ENCODE data around the gene SERPINB6. TPM values are rescaled to one million over a fixed set of nuclear protein-coding genes. Genes with fewer than 3 reads are reported as not detected.
"Not testable (repeated sequence)": the region's sequence is repeated elsewhere in the genome, so short reads cannot be mapped to it uniquely, and the experiment has no call there.

Gene SERPINB6
- total RNA-seq, 1 experiment from 2014 or later = 63.8 TPM

DNA sequence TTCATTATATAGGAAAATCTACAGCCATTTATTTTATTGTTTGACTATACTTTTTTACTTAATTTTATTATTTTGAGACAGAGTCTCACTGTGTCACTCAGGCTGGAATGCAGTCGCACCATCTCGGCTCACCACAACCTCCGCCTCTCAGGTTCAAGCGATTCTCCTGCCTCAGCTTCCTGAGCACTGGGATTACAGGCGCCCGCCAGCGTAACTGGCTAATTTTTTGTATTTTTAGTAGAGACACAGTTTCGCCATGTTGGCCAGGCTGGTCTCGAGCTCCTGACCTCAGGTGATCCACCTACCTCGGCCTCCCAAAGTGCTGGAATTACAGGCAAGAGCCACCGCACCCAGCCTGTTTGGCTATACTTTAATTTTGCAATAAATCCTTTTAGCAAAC lies 38.5 kb downstream of the SERPINB6 start:
- in situ Hi-C loops (cut with HindIII; ENCODE audit: low pct_unique_long_range_greater_than_20kb, low sequenced_read_pairs) = not testable (repeated sequence)

DNA sequence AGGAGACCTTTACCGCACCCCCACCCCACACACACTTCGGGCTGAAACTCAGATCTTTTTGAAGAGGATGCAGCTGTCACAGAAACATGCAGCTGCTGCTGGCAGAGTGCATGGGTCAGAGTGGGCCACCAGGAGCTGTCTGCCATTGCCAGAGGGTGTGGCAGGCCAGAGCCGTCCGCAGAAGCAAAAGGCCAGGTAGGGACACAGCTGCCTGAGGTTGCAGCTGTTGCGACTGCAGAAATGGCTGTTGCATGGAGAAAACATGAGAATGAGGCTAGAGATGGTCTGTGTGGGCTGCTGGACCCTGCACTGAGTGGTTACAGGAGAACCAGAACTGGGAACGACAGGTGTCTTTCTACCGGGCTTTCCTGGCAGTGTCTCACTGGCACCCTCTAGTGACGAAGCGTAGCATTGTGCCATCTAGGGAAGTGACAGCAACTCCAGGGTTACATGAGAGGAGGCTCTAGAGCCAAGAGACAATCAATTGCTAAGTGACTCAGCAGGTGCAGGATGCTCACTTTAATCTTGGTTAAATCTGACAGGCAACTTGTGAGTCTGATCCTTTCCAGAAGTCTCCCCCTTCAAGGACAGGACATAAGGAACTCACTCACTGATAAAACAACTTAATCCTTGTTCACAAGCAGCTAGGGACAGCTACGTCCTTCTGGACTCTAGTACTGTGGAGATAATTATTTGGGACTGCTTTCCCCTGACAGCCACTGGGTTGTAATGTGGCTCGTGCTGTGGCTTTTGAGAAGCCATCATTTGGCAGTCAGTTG lies 39.2 kb downstream of the SERPINB6 start:
- in situ Hi-C loops (cut with HindIII; ENCODE audit: low pct_unique_long_range_greater_than_20kb, low sequenced_read_pairs) = no loop called here
- DNase-seq (ENCODE audit: low read depth, low spot score) = peak; percentile 92

More for the DNA sequence above, 38.5 kb downstream of the SERPINB6 start:
- not testable (repeated sequence) for DNase-seq (ENCODE audit: low read depth, low spot score)

DNA sequence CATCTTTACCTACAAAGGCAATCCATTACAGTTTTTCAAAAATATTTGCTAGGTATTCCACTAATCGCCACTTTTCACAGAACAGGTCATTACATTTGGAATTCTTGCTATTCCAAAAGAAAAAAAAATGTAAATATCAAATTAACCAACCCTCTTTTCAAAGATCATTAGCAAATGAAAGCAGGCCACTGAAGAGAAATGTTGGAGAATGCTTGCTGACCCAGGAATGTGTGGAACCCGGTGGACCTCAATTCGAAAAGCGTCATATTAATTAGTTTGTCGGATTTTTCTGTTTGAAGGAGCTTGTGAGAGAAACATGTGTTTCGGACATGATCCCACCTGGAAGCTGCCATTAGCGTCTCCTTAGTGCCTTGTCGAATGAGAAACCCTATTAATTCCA lies 40.3 kb downstream of the SERPINB6 start:
- in situ Hi-C loops (cut with HindIII; ENCODE audit: low pct_unique_long_range_greater_than_20kb, low sequenced_read_pairs) = no loop called here

DNA sequence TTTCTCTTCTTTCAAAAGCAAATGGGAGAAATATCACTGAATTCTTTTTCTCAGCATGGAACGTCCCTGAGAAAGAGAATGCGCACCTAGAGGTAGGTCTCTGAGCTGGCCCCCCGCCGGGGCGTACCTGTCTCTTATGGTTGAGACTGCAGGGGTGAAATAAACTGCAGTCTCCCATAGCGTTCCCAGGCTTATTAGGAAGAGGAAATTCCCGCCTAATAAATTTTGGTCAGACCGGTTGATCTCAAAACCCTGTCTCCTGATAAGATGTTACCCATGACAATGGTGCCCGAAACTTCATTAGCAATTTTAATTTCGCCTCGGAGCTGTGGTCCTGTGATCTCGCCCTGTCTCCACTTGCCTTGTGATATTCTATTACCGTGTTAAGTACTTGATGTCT lies 43.4 kb downstream of the SERPINB6 start:
- DNase-seq (ENCODE audit: low read depth, low spot score); in situ Hi-C loops (cut with HindIII; ENCODE audit: low pct_unique_long_range_greater_than_20kb, low sequenced_read_pairs): not testable (repeated sequence)

More for the DNA sequence above, 40.3 kb downstream of the SERPINB6 start:
- DNase-seq (ENCODE audit: low read depth, low spot score) = no peak

DNA sequence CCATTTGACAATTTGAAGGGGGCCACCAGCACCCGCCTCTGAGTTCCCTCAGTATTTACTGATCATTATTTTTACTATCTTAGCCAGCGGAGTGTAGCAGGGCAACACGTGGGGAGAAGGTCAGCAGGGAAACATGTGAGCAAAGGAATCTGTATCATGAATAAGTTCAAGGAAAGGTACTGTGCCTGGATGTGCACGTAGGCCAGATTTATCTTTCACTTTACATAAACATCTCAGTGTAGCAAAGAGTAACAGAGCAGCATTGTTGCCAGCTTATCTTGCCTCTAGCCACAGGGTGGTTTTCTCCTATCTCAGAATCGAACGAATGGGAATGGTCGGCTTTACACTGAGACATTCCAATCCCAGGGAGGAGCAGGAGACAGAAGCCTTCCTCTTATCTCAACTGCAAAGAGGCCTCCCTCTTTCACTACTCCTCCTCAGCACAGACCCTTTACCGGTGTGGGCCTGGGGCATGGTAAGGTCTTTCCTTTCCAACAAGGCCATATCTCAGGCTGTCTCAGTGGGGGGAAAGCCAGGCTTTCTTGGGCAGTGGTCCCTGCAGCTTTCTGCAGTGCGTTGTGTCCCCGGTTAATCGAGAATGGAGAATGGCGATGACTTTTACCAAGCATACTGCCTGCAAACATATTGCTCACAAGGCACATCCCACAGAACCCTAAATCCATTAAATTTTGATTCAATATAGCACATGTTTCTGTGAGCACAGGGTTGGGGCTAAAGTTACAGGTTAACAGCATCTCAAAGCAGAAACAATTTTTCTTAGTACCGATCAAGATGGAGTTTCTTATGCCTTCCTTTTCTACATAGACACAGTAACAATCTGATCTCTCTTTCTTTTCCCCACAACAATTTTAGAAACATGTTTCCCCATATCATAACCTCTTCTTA lies 45.3 kb downstream of the SERPINB6 start:
- in situ Hi-C loops (cut with HindIII; ENCODE audit: low pct_unique_long_range_greater_than_20kb, low sequenced_read_pairs) = not testable (repeated sequence)
- peak; percentile 95 for DNase-seq (ENCODE audit: low read depth, low spot score)

DNA sequence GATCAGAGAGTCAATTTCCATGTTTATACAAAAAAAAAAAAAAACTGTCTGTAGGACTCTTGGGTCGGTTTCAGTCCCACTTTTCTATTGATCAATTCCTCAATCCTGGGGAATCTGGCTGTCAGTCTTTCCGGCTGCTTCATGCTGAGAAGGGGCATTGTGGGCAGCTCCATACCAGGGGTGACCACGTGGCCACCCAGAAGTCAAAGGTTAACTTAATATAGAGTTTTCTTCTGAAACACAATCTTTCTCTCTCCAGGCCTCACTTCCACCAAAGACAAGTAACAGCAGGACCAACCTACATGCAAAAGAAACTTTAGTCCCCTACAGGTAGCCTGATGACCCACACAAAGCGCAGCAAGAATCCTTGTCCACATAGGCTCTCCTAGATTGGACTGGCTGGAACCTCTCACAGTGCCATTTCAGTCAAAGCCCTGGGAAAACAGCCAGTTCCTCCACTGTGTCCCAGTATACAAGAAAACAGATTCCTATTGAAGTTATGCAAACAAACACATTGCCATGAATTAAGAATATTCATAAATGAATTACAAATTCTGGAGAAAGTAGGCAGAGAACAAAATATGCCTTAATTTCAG lies 49.7 kb downstream of the SERPINB6 start:
- in situ Hi-C loops (cut with HindIII; ENCODE audit: low pct_unique_long_range_greater_than_20kb, low sequenced_read_pairs) = no loop called here
- DNase-seq (ENCODE audit: low read depth, low spot score) = no peak

DNA sequence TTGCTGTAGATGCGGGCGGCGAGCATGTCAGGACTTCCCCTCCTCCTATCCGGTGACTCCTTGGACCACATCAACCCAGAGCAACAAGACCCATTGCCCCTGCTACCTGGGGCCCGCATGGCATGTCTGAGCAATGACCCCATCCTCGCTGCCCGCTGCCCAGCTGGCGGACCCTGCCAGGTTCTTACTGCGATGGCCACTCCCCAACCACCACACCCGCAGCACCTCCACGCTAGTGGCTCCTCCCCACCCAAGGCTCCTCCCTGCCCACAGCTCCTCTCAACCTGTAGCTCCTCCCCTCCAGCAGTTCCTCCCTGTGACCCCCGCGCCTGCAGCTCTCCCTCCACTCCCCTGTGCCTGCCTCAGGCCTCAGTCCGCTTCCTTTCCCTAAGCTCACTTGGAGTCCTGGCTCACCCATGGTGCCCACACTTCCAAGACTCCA lies 50.7 kb downstream of the SERPINB6 start:
- in situ Hi-C loops (cut with HindIII; ENCODE audit: low pct_unique_long_range_greater_than_20kb, low sequenced_read_pairs) = no loop called here
- no peak for DNase-seq (ENCODE audit: low read depth, low spot score)

DNA sequence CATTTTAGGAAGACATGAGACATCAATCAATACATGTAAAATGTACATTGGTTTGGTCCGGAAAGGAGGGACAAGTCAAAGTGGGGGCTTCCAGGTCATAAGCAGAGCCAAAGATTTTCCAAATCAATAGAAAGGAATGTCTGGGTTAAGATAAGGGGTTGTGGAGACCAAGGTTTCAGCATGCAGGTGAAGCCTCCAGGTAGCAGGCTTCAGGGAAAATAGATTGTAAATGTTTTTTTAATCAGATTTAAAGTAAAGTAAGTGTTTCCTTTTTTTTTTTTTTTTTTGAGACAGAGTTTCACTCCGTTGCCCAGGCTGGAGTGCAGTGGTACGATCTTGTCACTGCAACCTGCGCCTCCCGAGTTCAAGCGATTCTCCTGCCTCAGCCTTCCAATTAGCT lies 51.5 kb downstream of the SERPINB6 start:
- DNase-seq (ENCODE audit: low read depth, low spot score) = no peak
- in situ Hi-C loops (cut with HindIII; ENCODE audit: low pct_unique_long_range_greater_than_20kb, low sequenced_read_pairs) = no loop called here

DNA sequence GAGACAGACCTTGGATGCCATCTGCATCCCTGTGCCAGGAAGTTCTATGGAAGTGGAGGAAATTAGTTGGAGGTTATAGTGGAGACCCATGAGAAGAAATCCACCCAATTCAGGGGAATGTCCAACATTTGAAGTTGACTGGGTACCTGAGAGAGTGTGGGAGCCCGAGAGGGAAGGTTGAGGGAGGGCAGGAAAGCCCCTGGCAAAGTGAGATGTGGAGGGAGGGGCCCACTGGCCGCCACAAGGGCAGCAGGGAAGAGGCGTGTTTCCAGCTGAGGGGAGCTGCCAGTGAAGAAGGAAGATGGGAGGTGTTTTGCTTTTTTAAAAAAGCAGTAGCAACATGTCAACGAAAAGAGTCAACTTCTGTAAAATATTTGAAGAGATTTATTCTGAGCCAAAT lies 52.0 kb downstream of the SERPINB6 start:
- in situ Hi-C loops (cut with HindIII; ENCODE audit: low pct_unique_long_range_greater_than_20kb, low sequenced_read_pairs) = no loop called here
- no peak for DNase-seq (ENCODE audit: low read depth, low spot score)

DNA sequence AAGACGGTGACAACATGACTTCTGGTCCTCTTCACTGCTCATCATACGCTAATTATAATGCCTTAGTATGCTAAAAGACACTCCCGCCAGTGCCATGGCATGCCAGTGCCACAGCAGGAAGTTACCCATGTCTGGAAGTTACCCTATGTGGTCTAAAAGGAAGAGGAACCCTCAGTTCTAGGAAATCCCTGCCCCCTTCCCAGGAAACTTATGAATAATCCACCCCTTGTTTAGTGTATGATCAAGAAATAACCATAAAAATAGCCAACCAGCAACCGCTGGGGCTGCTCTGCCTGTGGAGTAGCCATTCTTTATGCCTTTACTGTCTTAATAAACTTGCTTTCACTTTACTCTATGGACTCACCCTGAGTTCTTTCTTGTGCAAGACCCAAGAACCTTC lies 52.4 kb downstream of the SERPINB6 start:
- DNase-seq (ENCODE audit: low read depth, low spot score) = no peak
- in situ Hi-C loops (cut with HindIII; ENCODE audit: low pct_unique_long_range_greater_than_20kb, low sequenced_read_pairs) = no loop called here

DNA sequence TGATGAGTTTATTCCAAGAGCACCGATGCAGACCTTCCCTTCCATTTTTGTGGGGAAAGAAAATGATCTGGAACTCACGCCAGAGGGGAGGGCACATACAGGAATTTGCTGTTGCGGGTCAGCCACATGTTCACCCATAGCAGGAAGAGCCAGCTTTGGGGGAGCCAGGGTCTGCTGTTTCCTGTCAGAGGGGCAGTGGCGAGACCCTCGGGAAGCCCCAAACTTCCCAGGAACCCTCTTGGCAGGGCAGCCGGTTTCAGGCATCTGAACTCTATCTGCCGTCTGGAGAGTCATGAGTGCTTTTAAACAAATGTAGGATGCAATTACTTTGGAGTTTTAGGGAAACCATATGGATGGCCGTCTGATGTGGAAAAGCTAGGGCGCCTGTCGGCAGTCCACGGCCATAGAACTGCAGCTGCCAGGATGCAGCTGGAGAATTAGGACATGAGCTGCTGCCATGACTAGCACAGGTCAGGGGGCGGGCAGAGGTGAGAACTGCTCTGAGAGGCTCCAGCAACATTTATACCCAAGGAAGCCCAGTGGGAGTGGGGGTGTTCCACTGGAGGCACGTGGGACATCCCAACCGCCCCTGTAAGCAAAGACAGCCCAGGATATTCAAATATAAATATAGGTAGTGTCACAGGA lies 53.4 kb downstream of the SERPINB6 start:
- no peak for DNase-seq (ENCODE audit: low read depth, low spot score)
- in situ Hi-C loops (cut with HindIII; ENCODE audit: low pct_unique_long_range_greater_than_20kb, low sequenced_read_pairs) = no loop called here

DNA sequence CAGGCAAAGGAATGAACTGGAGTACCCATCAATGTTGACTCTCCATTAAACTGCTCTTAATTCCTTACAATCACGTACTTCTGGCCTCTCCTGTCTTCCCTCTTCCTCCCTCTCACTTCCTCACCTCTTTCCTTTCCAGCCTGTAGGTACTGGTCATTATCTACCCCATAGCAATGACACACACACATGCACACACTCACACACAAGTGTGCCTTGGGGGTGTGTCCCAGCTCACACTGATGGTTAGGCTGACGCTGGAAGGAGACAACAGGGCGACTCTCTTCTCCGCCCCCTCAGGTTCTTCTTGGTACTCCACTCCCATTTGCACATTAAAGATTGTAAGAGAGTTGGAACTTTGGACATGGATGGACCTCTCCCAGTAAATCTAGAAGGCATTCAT lies 54.3 kb downstream of the SERPINB6 start:
- in situ Hi-C loops (cut with HindIII; ENCODE audit: low pct_unique_long_range_greater_than_20kb, low sequenced_read_pairs) = no loop called here
- DNase-seq (ENCODE audit: low read depth, low spot score) = peak; percentile 59

DNA sequence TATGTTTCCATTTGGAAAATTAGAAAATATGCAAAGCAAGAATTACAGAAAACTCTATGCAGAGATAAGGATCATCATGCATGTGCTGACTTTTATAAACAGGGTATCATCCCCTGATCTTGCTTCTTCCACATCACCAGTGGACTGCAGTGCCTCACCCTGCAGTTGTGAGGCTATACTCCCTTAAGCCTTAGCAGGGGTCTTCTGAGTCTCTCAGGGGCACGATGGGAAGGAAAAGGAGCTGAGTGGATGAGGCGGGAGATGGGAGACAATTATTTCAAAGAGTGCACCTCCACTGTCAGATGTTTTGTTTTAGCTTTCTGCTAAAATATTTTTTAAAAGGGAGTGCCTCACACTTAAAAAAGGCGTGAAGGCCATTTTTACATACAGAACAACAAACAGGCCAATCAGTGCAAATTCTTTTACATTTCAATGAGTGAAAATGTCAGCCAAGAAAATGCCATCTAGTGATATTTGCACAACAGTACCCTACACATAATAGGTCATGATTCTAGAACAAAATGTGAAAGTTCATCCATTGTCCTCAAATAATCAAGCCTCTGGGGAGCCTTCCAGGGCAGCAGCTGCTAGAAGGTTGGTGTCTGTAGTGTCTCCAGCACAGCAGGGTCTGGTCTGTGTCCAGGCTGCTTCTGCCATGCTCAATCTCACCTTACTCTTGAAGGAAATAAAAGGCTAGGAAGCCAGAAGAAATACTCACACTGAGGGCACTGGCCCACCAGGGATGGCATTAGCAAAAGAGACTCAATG lies 55.0 kb downstream of the SERPINB6 start:
- in situ Hi-C loops (cut with HindIII; ENCODE audit: low pct_unique_long_range_greater_than_20kb, low sequenced_read_pairs) = no loop called here
- no peak for DNase-seq (ENCODE audit: low read depth, low spot score)

DNA sequence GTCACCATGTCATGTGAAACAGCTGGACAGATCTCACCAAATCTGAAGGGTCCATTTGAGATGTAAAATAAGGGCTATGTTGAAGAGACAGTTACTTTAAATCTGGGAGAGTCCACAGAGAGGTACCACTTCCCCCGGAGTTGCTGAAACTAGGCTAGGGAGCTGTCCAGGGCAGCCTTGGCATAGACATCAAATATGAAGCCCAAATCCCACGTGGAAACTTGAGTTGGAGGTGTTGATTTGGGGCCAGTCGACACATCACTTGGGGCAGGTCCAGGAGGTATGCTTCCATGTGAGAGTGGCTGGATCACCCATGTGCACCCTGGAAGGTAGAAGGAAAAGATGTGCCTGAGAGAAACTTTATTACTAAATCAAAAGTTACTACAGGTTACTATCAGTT lies 56.2 kb downstream of the SERPINB6 start:
- in situ Hi-C loops (cut with HindIII; ENCODE audit: low pct_unique_long_range_greater_than_20kb, low sequenced_read_pairs) = no loop called here
- no peak for DNase-seq (ENCODE audit: low read depth, low spot score)

DNA sequence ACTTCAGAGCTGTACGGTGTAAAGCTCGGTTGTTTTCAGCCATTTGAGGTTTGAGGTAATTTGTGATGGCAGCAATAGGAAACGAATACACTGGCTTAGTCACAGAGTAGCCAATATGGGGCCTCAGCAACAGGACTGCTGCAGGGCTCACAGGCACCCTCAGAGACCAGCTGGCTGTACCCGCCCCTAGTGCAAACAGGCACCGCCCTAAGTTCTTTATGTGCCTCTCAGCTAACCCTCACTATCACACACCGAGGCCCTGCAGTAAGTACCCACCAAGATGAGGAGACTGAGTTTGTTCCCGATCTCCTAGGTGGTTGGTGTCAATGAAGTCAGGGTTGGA lies 57.1 kb downstream of the SERPINB6 start:
- in situ Hi-C loops (cut with HindIII; ENCODE audit: low pct_unique_long_range_greater_than_20kb, low sequenced_read_pairs) = no loop called here
- no peak for DNase-seq (ENCODE audit: low read depth, low spot score)

DNA sequence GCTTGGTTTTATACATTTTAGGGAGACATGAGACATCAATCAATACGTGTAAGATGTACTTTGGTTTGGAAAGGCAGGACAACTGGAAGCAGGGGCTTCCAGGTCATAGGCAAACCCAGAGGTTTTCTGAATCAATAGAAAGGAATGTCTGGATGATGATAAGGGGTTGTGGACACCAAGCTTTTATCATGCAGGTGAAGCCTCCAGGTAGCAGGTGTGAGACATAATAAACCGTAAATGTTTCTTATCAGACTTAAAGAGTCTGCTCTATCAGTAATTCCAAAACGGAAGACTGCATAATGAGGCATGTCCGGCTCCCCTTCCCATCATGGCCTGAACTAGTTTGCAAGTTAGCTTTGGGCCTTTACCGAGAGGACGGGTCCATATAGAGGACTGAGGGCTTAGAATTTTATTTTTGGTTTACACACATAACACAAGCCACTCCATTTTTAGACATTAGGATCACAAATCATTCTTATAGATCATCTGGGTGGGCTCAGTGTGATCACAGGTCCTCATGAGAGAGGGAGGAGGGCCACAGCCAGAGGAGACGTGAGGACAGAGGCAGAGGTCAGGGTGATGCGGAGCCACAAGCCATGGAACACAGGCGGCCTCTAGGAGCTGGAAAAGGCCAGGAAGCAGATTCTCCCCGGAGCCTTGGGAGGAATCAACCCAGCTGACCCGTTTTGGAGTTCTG lies 57.6 kb downstream of the SERPINB6 start:
- in situ Hi-C loops (cut with HindIII; ENCODE audit: low pct_unique_long_range_greater_than_20kb, low sequenced_read_pairs) = no loop called here
- DNase-seq (ENCODE audit: low read depth, low spot score) = no peak

DNA sequence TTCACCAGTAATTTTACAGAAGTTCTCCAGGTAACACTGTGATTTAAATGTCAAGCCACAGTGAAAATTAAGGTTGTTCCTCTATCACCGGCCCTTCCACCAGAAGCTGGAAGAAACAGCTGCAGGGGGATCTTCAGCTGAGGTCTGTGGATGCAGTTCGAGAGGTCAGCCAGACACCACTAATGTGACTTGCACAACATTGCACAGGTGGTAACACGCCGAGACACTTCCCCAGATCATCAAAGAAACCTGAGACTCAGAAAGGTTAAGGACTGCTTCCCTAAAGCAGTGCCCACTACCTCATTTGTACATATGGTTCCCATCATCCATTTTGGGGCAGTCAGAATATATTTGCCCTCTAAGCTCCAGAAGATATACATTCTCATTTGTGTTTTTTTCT lies 60.2 kb downstream of the SERPINB6 start:
- in situ Hi-C loops (cut with HindIII; ENCODE audit: low pct_unique_long_range_greater_than_20kb, low sequenced_read_pairs) = no loop called here

More for the DNA sequence above, 60.2 kb downstream of the SERPINB6 start:
- DNase-seq (ENCODE audit: low read depth, low spot score) = no peak
